H9 (cell line): ENCODE results near the gene MX2. TPM values are rescaled to one million over a fixed set of nuclear protein-coding genes. Genes with fewer than 3 reads are reported as not detected.

Experiments
- DNase-seq: peaks from one replicate; pipeline ENCODE4 v3.0.0-alpha.2; 2017
- H2AFZ ChIP-seq: one replicate; pipeline ENCODE4 v1.6.1; 2013; ENCODE audit warnings: mild to moderate bottlenecking, low read length, control low read depth, moderate library complexity
- H2AK5ac ChIP-seq: 2 replicates; pipeline ENCODE4 v1.6.1; 2013; ENCODE audit warnings: low read length, control low read depth, mixed read lengths; ENCODE audit not compliant: insufficient read length
- H2BK120ac ChIP-seq: one replicate; pipeline ENCODE4 v1.6.1; 2013; ENCODE audit warnings: low read depth, mild to moderate bottlenecking, low read length, control low read depth, inconsistent platforms; ENCODE audit not compliant: poor library complexity, severe bottlenecking
- H2BK12ac ChIP-seq: 2 replicates; pipeline ENCODE4 v1.6.1; 2013; ENCODE audit warnings: low read length, control low read depth, mixed read lengths, low read depth; ENCODE audit not compliant: insufficient read length
- H2BK15ac ChIP-seq: 2 replicates; pipeline ENCODE4 v1.6.1; 2013; ENCODE audit warnings: low read depth, low read length, control low read depth
- H2BK20ac ChIP-seq: one replicate; pipeline ENCODE4 v1.6.1; 2013; ENCODE audit warnings: low read depth, mild to moderate bottlenecking, low read length, control low read depth, inconsistent platforms; ENCODE audit not compliant: poor library complexity, severe bottlenecking
- H2BK5ac ChIP-seq: 2 replicates; pipeline ENCODE4 v1.6.1; 2013; ENCODE audit warnings: low read length, control low read depth, mixed read lengths; ENCODE audit not compliant: insufficient read length
- H3K14ac ChIP-seq: 2 replicates; pipeline ENCODE4 v1.6.1; 2013; ENCODE audit warnings: low read length, control low read depth; ENCODE audit not compliant: insufficient read depth
- H3K18ac ChIP-seq: 2 replicates; pipeline ENCODE4 v1.6.1; 2013; ENCODE audit warnings: low read depth, mild to moderate bottlenecking, mixed read lengths, low read length, control low read depth; ENCODE audit not compliant: insufficient read length
- H3K23ac ChIP-seq: 2 replicates; pipeline ENCODE4 v1.6.1; 2013; ENCODE audit warnings: low read length, control low read depth, mixed read lengths, low read depth; ENCODE audit not compliant: insufficient read length
- H3K23me2 ChIP-seq: 2 replicates; pipeline ENCODE4 v1.6.1; 2013; ENCODE audit warnings: low read depth, mild to moderate bottlenecking, mixed read lengths, low read length, control low read depth; ENCODE audit not compliant: insufficient read length, poor library complexity, severe bottlenecking
- H3K27ac ChIP-seq: 2 replicates; pipeline ENCODE4 v1.5.1; 2013; ENCODE audit warnings: low read length, control low read depth, mixed read lengths, low read depth; ENCODE audit not compliant: insufficient read length
- H3K27me3 ChIP-seq: 2 replicates; pipeline ENCODE4 v1.6.1; 2013; ENCODE audit warnings: low read length, control low read depth, inconsistent platforms; ENCODE audit not compliant: insufficient read depth
- H3K4ac ChIP-seq: 2 replicates; pipeline ENCODE4 v1.6.1; 2013; ENCODE audit warnings: low read depth, mild to moderate bottlenecking, control low read depth, inconsistent platforms, low read length, moderate library complexity
- H3K4me1 ChIP-seq: 2 replicates; pipeline ENCODE4 v1.6.1; 2013; ENCODE audit warnings: low read length, control low read depth, inconsistent platforms; ENCODE audit not compliant: insufficient read depth
- H3K4me2 ChIP-seq: 2 replicates; pipeline ENCODE4 v1.6.1; 2013; ENCODE audit warnings: low read length, control low read depth, mixed read lengths; ENCODE audit not compliant: insufficient read length, insufficient read depth
- H3K56ac ChIP-seq: 2 replicates; pipeline ENCODE4 v1.6.1; 2013; ENCODE audit warnings: low read depth, mild to moderate bottlenecking, mixed read lengths, low read length, control low read depth; ENCODE audit not compliant: insufficient read length
- H3K79me1 ChIP-seq: 2 replicates; pipeline ENCODE4 v1.6.1; 2013; ENCODE audit warnings: low read depth, mild to moderate bottlenecking, moderate library complexity, low read length, control low read depth, inconsistent platforms; ENCODE audit not compliant: insufficient read depth, poor library complexity, severe bottlenecking
- H3K79me2 ChIP-seq: 2 replicates; pipeline ENCODE4 v1.6.1; 2013; ENCODE audit warnings: low read length, control low read depth, inconsistent platforms; ENCODE audit not compliant: insufficient read depth
- H3K9ac ChIP-seq: 2 replicates; pipeline ENCODE4 v1.6.1; 2013; ENCODE audit warnings: low read length, control low read depth, mixed read lengths; ENCODE audit not compliant: insufficient read length; ENCODE audit errors: extremely low read depth
- H3K9me3 ChIP-seq: one replicate; pipeline ENCODE4 v1.6.1; 2013; ENCODE audit warnings: low read depth, low read length, inconsistent platforms; ENCODE audit not compliant: control insufficient read depth
- H3T11ph ChIP-seq: one replicate; pipeline ENCODE4 v1.6.1; 2013; ENCODE audit warnings: mild to moderate bottlenecking, low read length, control low read depth, inconsistent platforms
- H4K20me1 ChIP-seq: one replicate; pipeline ENCODE4 v1.6.1; 2013; ENCODE audit not compliant: control insufficient read depth, insufficient read length, insufficient read depth
- H4K5ac ChIP-seq: 2 replicates; pipeline ENCODE4 v1.6.1; 2013; ENCODE audit warnings: low read depth, mild to moderate bottlenecking, mixed read lengths, low read length, control low read depth; ENCODE audit not compliant: insufficient read length
- H4K8ac ChIP-seq: replicated peaks from 2 replicates; pipeline ENCODE4 v1.6.1; 2013; ENCODE audit warnings: low read length, control low read depth, mixed read lengths, low read depth; ENCODE audit not compliant: insufficient read length
- H4K91ac ChIP-seq: 2 replicates; pipeline ENCODE4 v1.6.1; 2013; ENCODE audit warnings: low read depth, mild to moderate bottlenecking, moderate library complexity, mixed read lengths, low read length, control low read depth; ENCODE audit not compliant: insufficient read length
- H3K27ac Mint-ChIP-seq, 3 experiments: 2 replicates in 2 of 3; 3 replicates in 1 of 3; pipeline ENCODE4 v1.8.0; 2020 to 2021; ENCODE audit warnings: mixed read lengths in 3 of 3, mild to moderate bottlenecking in 1 of 3, moderate library complexity in 1 of 3
- H3K27me3 Mint-ChIP-seq: 2 replicates; pipeline ENCODE4 v1.8.0; 2021; ENCODE audit warnings: low read depth, mild to moderate bottlenecking, moderate library complexity, mixed read lengths
- H3K36me3 Mint-ChIP-seq, 3 experiments: 2 replicates in 2 of 3; 3 replicates in 1 of 3; pipeline ENCODE4 v1.8.0; 2020 to 2021; ENCODE audit warnings: low read depth in 3 of 3, mixed read lengths in 3 of 3; ENCODE audit not compliant: insufficient read depth in 1 of 3
- H3K4me1 Mint-ChIP-seq, 2 experiments: 2 replicates each; pipeline ENCODE4 v1.8.0; 2020; ENCODE audit warnings: mixed read lengths in 2 of 2
- H3K4me3 Mint-ChIP-seq, 2 experiments: 2 replicates in 1 of 2; 3 replicates in 1 of 2; pipeline ENCODE4 v1.8.0; 2020 to 2021; ENCODE audit warnings: mild to moderate bottlenecking in 2 of 2, mixed read lengths in 2 of 2, moderate library complexity in 1 of 2
- H3K9me3 Mint-ChIP-seq, 2 experiments: 2 replicates in 1 of 2; 3 replicates in 1 of 2; pipeline ENCODE4 v1.8.0; 2020; ENCODE audit warnings: mild to moderate bottlenecking in 2 of 2, mixed read lengths in 2 of 2, moderate library complexity in 1 of 2
- WGBS: extraction: QIAGEN DNeasy Blood & Tissue Kit; methylation state at CpG from one replicate; pipeline ENCODE4 v1.1.7; 2013; ENCODE audit warnings: missing lambda C conversion rate, low lambda C conversion rate, mixed read lengths; ENCODE audit not compliant: insufficient read length; ENCODE audit errors: extremely low coverage; 5-methylcytosine and 5-hydroxymethylcytosine counted together
- total RNA-seq: library from RNA; stranded (reverse); gene quantifications from 2 replicates; pipeline ENCODE4 v1.2.1, GENCODE V29; 2021
- TF ChIP-seq, protein P1 (sequence below): fragments of 200-600 bp; sonication (generic); conservative IDR thresholded peaks from 3 replicates; pipeline ENCODE4 v1.8.0; 2021; ENCODE audit warnings: antibody characterized with exemption, mild to moderate bottlenecking

MX2 gene
- total RNA-seq, 1 experiment from 2014 or later: 1.8 TPM

DNA sequence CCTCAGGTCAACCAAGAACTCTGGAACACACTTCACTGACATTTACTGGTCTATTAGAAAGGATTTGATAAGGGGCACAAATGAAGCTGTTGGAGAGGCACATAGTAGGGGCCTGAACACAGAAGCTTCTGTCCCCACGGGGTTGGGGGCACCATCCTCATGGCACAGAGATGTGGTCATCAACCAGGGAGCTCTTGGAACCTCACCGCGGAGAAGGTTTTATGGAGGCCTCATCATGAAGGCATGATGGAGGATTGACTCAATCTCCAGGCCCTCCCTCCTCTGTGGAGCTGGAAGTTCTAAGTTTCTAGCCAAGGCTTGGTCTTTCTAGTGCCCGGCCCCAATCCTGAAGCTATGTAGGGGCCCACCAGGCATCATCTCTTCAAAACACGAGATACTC, 87.8 kb downstream of the MX2 start:
- H3K79me1 ChIP-seq: no peaks in the 10 kb centered on the region
- no peak overlapping the region for H2BK5ac ChIP-seq
- no peak overlapping the region for H2BK15ac ChIP-seq
- no peak overlapping the region for H3K56ac ChIP-seq
- TF ChIP-seq, protein P1, sequence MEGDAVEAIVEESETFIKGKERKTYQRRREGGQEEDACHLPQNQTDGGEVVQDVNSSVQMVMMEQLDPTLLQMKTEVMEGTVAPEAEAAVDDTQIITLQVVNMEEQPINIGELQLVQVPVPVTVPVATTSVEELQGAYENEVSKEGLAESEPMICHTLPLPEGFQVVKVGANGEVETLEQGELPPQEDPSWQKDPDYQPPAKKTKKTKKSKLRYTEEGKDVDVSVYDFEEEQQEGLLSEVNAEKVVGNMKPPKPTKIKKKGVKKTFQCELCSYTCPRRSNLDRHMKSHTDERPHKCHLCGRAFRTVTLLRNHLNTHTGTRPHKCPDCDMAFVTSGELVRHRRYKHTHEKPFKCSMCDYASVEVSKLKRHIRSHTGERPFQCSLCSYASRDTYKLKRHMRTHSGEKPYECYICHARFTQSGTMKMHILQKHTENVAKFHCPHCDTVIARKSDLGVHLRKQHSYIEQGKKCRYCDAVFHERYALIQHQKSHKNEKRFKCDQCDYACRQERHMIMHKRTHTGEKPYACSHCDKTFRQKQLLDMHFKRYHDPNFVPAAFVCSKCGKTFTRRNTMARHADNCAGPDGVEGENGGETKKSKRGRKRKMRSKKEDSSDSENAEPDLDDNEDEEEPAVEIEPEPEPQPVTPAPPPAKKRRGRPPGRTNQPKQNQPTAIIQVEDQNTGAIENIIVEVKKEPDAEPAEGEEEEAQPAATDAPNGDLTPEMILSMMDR: no peak
- Mint-ChIP-seq H3K36me3 (peaks cover 0 to 11% (median 6%) of the 10 kb centered on the region in 3 experiments; a peak in 3 of 7 replicates), H3K9me3 (no peaks in the 10 kb centered on the region; a peak in 2 of 5 replicates), H3K4me1 (peaks cover 23 to 30% of the 10 kb centered on the region in 2 experiments), H3K27ac (no peak overlapping the region), H3K27me3 (no peaks in the 10 kb centered on the region), H3K4me3 (no peak overlapping the region)
- H3K79me2 ChIP-seq: no peaks in the 10 kb centered on the region
- peaks cover 3% of the 10 kb centered on the region; the same call in 1 of the 2 replicates for H3K4me1 ChIP-seq
- no peak overlapping the region for H2AFZ ChIP-seq
- H3K18ac ChIP-seq: no peak overlapping the region
- no peak overlapping the region for H2AK5ac ChIP-seq
- no peak overlapping the region for H4K8ac ChIP-seq
- H3K27me3 ChIP-seq: no peaks in the 10 kb centered on the region
- no peak overlapping the region for H3K4me2 ChIP-seq
- H2BK12ac ChIP-seq: no peak overlapping the region
- WGBS: no CpG with 5 or more reads among the region's 5 CpGs
- no peak for DNase-seq
- H4K20me1 ChIP-seq: no peaks in the 10 kb centered on the region
- no peak overlapping the region for H4K5ac ChIP-seq
- no peak overlapping the region for H2BK120ac ChIP-seq
- H3K9ac ChIP-seq: no peak overlapping the region
- no peaks in the 10 kb centered on the region for H3K23me2 ChIP-seq
- H3K14ac ChIP-seq: no peak overlapping the region
- H4K91ac ChIP-seq: no peak overlapping the region
- H3T11ph ChIP-seq: no peak overlapping the region
- H3K27ac ChIP-seq: no peak overlapping the region
- H3K4ac ChIP-seq: no peak overlapping the region
- no peaks in the 10 kb centered on the region for H3K9me3 ChIP-seq
- H2BK20ac ChIP-seq: no peak overlapping the region
- H3K23ac ChIP-seq: no peak overlapping the region
